ENCODE measurements around the gene HAL. TPM values are rescaled to one million over a fixed set of nuclear protein-coding genes. Genes with fewer than 3 reads are reported as not detected.

The HAL gene, protein sequence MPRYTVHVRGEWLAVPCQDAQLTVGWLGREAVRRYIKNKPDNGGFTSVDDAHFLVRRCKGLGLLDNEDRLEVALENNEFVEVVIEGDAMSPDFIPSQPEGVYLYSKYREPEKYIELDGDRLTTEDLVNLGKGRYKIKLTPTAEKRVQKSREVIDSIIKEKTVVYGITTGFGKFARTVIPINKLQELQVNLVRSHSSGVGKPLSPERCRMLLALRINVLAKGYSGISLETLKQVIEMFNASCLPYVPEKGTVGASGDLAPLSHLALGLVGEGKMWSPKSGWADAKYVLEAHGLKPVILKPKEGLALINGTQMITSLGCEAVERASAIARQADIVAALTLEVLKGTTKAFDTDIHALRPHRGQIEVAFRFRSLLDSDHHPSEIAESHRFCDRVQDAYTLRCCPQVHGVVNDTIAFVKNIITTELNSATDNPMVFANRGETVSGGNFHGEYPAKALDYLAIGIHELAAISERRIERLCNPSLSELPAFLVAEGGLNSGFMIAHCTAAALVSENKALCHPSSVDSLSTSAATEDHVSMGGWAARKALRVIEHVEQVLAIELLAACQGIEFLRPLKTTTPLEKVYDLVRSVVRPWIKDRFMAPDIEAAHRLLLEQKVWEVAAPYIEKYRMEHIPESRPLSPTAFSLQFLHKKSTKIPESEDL
- total RNA-seq = 0.28 TPM

DNA sequence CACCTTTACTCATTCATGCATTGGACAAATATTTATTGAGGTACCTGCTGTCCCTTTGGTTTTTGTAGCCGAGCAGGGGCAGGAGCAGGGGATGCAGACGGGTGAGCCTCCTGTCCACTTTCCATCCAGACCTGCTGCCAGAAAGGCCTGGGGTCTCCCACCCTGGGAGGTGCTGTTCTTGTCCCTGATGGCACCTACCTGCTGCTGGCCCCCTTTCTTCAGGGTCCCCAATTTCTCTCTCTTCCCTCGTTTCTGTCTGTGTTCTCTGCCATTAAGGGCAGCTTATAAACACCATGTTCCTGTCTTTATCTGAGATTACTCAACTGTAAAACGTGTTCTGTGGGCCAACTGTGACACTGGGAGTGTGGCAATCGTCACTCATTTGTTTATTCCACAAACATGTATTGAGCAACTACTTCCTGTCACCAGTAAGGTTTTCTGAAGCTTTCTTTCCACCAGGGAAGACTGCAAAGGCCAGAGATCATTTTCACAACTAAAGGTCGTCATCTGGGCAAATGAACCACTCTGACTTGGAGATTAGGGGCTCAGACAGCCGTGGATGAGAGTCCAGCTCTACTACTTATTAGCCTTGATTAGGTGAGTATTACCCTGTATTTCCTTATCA, at the start of gene HAL:
Gene HAL (minus strand): TSS at position 311 of the 625 bp plus-strand sequence. CDS start 434 bp downstream, outside the sequence.
- ATAC-seq = peak; percentile 61

DNA sequence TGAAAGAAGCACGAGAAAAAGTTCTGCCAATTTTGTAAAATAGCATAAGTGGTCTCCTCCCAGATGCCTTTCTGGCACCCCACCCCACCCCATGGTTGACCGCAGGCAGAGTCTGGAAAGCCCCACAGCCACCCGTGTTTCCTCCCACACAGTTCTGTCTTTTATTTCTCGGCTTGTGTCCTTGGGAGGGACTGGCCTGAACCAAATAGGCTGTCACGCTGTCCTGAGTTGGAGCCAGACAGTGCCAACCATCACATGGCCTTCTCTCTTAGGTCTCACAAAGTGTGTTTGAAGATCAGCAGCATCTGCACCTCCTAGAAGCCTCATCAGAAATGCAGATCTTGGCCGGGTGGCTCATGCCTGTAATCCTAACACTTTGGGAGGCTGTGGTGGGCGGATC, 49.4 kb upstream of the HAL start:
- no peak for ATAC-seq

DNA sequence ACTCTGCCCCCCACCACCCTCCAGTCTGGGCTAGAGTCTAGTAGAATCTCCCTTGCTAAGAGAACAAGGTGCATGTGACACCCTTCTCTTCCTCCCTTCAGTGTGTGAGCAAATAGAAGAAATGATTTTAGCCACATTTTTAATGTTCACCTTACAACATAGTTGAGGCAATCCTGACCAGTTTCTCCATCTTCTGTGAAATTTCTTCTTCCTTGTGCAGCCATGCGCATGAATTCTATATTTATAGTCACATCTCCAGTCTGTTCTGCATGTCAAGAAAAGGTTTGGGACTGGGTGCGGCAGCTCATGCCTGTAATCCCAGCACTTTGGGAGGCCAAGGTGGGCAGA, 48.8 kb upstream of the HAL start:
- no peak for ATAC-seq

DNA sequence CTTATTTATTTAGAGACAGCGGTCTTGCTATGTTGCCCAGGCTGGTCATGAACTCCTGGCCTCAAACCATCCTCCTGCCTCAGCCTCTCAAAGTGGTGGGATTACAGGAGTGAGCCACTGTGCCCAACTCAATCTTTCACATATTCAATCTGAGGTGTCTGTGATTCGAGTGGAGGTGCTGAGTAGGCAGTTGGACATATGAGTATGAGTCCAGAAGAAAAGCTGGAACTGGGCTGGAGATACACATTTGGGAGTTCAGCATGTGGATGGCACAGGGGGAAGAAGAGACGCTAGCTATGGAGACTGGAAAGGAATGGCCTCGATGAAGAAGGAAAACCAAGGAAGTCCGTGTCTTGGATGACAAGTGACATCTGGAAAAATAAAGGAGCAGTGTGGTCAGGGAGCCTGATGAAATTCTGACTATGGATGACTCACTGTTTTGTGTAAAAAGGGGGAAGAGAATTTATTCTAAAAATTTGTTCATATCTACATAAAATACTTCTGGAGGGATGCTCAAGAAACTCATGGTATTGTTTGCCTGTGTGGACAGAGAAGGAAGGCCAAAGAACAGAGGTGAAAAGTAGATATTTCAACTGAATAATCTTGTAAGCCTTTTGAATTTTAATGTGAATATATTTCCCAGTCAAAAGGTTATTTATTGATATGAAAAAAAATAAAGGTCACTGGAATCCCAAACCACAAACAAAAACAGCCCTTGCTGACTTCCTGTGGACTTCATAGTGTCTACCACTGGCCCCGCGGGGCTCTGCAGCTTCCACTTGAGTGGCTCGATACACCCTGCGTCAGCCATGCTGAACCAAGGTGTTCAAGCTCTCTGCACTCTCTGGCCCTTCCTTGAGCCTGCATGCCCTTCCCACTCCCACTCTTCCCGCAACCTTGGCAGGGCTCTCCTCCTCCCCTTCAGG, 48.1 kb upstream of the HAL start:
- no peak for ATAC-seq

DNA sequence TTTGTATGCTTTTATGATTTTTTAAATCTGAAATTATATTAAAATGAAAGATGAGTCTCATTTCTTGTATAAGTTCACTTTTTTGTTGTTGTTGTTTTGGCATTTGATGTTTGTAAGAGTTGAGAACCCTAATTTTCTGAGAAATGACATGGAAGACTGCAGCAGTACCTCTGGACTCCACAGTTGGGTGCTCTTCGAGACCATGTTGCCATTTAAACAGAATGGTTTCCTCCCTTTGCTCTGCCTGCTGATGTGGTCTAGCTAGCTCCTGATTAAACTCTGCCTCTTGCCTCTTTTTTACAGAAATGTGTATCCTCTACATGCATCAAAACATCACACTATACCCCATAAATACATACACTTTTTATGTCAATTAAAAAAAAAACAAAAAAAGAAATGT, 45.0 kb upstream of the HAL start:
- ATAC-seq = no peak

DNA sequence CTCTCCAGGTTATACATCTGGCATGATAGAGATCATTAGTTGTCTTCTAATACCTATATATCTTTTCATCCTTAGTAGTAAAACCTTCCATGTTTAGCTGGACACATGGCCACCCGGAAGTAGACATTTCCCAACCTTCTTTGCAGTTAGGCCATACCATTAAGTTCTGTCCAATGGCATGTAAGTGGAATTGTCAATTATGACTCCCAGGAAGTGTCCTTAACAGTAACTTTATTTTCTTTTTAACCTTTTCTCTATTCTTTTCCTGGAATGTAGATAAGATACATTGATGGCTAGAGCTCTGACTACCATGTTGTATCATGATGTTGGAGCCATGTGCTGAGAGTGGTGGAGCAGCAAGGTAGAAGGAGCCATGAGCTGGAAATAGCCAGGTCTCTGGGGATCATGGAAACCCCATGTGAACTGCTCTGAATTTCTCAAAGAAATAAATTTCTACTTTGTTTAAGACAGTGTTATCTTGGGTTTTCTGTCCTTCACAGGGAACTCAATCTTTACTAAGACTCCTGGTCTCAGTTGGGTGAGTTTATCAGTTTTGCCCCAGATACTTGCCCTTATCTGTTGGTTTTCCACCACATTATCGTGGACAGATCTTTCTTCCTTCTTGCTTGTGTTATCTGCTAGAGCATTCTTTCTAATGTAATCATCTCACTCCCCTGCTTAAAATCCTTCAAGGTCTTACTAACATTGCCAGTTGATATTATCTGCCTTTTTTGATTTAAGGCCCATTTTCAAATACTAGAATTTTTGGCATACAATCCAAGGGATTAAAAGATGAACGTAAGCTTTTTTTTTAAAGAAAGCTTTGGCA, 44.4 kb upstream of the HAL start:
- no peak for ATAC-seq

DNA sequence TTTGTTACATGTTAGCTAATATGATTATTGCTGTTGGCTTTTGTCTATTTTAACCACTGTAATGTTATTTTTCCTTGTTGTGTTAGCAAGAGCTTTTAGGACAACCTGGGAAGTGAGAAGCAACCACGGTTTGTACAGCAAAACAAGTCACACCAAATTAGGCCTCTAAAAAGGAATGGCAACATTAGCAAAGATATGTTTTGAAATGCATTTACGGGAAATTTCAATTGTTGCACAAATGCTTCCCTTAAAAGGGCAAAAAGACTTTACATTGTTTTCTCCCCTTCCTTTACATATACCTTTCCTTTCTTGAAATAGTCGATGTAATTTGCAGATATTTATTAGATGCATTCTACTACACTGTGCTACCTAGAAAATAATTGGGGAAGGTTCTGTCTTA, 43.4 kb upstream of the HAL start:
- no peak for ATAC-seq

DNA sequence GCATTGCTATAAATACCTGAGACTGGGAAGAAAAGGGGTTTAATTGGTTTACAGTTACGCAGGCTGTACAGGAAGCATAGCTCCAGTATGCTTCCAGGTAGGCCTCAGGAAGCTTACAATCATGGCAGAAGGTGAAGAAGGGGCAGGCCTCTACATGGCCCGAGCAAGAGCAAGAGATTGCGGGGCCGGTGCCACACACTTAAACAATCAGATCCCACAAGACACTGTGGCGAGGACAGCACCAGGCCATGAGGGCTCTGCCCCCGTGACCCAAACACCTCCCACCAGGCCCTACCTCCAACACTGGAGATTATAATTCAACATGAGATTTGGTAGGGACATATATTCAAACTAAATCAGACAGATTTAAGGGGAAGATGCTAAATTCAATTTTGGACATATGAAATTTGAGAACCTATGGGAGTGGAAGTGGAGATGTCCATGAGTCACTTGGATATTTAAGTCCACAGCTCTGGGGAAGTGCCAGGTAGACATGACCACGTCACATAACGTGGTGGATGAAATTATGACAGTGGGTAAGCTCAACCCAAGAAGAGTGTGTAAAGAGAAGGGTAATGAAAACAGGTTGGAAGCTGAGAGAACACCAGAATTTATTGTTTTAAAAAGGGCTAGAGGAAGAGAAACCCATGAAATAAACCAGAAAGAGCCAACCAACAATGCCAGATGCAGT, 40.8 kb upstream of the HAL start:
- no peak for ATAC-seq

DNA sequence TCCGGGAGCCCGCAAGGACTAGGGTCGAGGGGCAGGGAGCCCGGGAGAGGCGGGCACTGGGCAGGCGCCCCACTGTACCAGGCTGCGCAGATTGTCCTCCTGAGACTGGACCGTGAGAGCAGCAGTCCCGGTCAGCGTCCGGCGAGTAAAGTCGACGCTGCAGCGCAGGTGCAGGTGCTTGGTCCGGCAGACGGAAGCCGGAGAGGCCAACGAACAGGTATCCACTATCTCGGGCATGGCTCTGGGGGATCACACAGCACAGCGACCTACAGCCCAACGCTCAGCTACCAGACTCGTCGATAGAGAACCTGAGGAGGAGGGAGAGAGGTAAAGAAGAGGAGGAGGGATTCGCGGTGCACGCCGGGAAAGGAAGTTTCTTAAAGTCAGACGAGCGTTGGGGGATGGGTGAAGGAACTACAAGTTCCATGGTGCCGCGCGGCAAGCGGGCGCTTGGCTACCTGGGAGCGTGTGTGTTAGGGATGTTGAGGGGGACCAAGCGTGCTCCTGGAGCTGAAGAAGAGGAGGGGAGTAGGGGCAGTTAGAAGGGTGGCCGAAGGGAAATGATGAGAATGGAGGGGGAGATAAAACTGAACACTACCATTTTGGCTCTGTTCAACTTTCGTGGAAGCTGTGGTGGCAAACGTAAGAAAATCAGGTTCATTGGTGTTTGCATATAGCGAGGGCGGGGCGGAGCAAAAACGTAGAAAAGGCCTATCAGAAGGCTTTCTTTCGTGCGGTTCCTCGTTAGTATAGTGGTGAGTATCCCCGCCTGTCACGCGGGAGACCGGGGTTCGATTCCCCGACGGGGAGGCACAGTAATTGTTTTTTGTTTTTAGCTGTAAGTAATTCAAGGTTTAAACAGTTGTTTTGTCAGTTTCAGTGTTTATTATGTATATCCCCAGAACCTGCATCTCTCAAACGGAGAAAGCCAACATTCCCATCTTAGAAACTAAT, 39.4 kb upstream of the HAL start, which contains the start of gene LTA4H:
Gene LTA4H (minus strand): TSS at position 305 of the 954 bp plus-strand sequence. CDS start 68 bp downstream, at position 237.
- ATAC-seq = peak; percentile 98

DNA sequence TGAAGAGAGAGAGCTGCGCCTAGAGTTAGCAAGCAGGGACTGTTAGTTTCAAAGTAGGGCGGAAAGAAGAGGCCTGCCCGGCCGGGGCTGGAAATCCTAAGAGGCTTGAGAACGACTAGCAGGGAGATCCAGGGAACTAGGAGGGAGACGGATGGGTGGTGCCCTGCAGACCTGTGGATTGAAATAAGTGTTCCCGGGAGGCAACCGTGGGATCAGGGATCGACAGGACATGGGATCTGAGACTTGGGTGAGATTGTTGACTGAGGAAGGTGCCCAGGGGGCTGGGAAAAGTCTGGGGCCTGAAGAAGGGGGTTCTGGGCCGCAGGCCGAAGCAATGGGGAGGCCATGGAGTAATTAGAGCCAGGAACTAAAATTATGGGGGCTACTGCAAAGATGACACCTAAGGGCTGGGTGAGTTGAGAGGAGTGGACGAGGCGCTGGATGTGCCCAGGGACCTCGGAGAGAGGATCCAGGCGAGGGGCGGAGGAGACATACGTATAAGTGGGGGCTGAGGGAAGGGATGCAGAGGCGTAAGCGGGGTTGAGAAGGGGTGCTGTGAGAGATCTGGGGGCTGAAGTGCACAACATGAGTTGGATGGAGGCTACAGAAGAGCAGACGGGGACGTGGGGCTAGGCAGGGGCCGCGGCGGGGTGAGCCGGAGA, 38.6 kb upstream of the HAL start:
- ATAC-seq = no peak

DNA sequence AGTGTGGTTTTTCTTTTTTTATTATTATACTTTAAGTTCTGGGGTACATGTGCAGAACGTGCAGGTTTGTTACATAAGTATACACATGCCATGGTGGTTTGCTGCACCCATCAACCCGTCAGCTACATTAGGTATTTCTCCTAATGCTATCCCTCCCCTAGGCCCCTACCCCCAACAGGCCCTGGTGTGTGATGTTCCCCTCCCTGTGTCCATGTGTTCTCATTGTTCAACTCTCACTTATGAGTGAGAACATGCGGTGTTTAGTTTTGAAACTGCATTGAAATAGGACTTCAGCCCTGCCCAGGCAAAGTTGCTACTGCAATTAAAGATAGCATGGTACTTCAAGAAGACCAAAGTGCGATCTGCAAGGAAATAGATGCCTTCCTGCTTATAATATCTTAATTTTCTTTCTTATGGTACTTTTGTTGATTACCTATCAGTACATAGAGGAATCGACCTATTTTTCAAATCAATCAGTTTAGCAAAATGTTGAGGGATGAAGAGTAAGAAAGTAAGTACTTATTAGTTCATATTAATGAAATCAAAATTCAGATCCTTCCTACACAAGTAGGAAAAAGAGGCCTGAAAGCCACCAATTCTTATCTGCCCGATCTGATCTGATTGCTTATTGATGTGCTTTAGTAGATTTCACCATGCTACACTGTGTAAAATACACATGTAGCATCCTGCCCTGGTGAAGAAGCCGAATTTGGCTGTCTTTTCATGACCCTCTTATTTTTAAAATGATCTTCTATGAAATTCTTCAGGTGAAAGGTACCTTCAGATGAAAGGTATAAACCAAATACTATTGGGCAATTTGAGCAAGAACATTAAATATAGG, 37.6 kb upstream of the HAL start:
- no peak for ATAC-seq

DNA sequence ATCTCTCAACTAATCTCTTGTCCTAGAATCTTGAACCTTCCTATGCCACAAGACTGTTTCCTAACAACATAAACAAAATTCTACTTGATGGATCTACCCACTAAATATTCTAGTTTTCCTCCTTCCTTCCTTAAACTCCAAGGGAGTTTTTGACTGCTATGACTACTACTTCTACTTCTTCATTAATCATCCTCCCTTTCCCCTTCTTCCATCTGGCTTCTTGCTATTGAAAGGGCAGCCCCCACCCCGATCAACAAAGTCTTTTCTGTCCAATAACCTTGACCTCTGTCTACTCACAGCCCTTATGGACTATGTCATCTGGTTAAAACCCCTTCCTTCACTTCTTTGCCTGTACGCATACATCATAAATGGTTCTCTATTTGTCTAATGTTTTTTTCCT, 33.7 kb upstream of the HAL start:
- no peak for ATAC-seq

DNA sequence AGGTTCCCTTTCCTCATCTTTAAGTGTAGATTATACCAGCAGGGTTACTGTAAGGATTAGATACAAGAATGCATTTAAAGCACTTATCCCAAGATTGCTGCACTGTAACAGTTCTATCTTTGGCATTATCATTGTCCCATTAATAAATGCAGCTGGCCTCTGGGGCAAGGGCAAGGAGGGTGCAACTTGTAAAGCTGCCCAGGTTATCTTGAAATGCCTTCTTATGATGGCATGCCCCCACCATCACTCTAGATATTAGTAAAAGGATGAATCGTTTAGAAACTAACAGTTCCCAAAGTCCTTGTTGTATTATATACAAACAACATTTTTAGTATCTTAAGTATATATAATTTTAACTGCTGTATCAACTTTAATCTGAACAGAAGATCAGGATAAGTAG, 32.4 kb upstream of the HAL start:
- ATAC-seq = no peak

DNA sequence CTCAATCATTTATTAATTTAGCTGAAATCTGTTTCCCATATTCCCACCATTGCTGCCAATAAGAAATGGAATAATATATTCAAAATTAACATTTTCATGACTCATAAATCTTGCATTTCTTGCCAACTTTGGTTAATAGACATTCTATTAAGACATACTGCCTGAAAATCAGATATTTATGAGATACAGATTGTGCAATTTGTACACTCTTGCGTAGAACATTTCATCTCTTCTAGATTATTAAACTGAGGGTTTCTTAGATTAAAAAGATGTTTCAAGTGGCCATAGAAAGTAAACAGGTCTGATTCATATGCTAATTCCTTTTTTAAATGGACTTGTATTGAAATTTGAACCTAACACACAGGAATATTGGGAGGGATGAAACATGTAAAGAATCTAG, 30.2 kb upstream of the HAL start:
- ATAC-seq = no peak

DNA sequence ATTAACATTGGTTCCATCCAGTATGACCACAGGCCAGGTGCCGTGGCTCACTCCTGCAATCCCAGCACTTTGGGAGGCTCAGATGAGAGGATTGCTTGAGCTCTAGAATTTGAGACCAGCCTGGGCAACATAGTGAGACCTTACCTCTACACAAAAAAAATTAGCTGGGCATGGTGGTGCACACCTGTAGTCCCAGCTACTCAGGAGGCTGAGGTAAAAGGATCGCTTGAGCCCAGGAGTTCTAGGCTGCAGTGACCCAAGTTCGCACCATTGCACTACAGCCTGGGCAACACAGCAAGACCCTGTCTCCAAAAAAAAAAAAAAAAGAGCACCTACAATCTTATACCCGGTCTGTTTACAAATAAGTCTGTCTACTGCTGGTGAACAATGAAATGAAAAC, 29.4 kb upstream of the HAL start:
- ATAC-seq = no peak

DNA sequence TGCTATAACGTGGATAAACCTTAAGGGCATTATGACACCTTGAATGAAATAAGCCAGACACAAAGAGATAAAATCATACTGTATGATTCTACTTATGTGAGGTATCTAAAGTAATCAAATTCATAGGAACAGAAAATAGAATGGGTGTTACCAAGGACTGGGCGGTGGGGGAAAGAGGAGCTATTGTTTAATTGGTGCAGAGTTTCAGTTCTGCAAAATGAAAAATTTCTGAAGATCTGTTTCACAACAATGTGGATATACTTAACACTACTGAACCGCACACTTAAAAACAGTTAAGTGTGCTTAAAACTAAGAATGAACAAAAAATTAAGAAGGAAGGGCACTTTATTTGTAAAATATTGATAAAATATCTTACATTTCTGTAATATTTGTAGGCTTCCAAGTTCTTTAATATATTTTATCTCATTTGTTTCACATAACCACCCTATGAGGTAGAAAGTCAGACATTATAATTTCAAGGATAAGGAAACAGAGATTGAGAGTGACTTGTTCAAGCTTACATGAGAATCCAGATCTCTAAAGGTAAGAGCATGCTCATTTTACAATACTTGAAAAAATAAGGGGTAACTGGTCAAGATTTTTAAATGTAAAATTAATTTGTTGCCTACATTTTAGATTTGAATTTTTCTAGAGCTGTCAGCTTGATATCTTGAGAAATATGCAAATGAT, 24.3 kb upstream of the HAL start:
- no peak for ATAC-seq

DNA sequence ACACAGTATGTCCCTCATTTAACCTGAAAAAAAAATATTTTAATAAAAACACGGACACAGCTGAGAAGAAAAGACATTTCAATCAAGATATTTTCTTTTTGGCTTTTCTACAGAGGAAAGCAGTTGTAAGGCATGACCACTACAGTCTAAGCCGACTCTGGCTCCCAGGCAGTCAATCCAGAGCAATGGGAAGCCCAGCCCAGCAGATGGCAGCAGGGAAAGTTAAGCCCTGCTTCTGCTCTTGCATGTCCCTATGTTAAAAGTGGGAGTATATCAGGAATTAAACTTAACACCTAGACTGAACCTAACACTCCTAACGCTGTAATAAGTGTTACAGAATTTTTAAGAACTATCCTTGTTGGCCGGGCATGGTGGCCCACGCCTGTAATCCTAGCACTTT, 19.5 kb upstream of the HAL start:
- peak; percentile 48 for ATAC-seq
